Ovary (tissue), 3 donors: ENCODE measurements around the gene ASAH2.

Experiments used
- POLR2A ChIP-seq: fragments of 450-650 bp; IDR thresholded peaks from one replicate; pipeline ENCODE4 v1.6.1; 2017; ENCODE audit warnings: antibody characterized with exemption, mild to moderate bottlenecking, moderate library complexity
- TF ChIP-seq, protein P1 (sequence below), 3 donors: fragments of 450-650 bp in 2 of 3; fragments of 200-600 bp in 1 of 3; IDR thresholded peaks; one replicate each; pipeline versions ENCODE4 v1.5.1 to v1.8.0; 2016 to 2022; ENCODE audit warnings: antibody characterized with exemption in 3 of 3, mild to moderate bottlenecking in 1 of 3
- donor health status: DM: no; HTN: no; CAD: no.

GRCh38 chr10:50216418-50216817, 34.9 kb downstream of the ASAH2 start:
- TF ChIP-seq, protein P1, sequence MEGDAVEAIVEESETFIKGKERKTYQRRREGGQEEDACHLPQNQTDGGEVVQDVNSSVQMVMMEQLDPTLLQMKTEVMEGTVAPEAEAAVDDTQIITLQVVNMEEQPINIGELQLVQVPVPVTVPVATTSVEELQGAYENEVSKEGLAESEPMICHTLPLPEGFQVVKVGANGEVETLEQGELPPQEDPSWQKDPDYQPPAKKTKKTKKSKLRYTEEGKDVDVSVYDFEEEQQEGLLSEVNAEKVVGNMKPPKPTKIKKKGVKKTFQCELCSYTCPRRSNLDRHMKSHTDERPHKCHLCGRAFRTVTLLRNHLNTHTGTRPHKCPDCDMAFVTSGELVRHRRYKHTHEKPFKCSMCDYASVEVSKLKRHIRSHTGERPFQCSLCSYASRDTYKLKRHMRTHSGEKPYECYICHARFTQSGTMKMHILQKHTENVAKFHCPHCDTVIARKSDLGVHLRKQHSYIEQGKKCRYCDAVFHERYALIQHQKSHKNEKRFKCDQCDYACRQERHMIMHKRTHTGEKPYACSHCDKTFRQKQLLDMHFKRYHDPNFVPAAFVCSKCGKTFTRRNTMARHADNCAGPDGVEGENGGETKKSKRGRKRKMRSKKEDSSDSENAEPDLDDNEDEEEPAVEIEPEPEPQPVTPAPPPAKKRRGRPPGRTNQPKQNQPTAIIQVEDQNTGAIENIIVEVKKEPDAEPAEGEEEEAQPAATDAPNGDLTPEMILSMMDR (IDR thresholded peaks at IDR 0.05): no peak
- no peak for TF ChIP-seq POLR2A
